K562 (cell line): ENCODE results near the gene DNAH3. TPM values are rescaled to one million over a fixed set of nuclear protein-coding genes. Genes with fewer than 3 reads are reported as not detected.

ENCODE experiments used
- ATAC-seq: fragments of 200-7000 bp; cut with Tn5 transposase; 3 replicates; pipeline ENCODE4 v1.9.1; 2020; ENCODE audit warnings: moderate library complexity
- BruUV-seq: library from RNA; stranded (reverse); fragments of 400-500 nt; replicated peaks from 2 replicates; lab custom pipeline; 2021; lab: Mats Ljungman, UMichigan
- CTCF ChIA-PET: fragments of 300-600 bp; formaldehyde crosslinking; extraction: SDS; loops from one replicate; lab custom pipeline; 2021; ENCODE audit warnings: low intra/inter-chr PET ratio; lab: Yijun Ruan, JAX
- POLR2A ChIA-PET: fragments of 300-600, 350-650 bp; sonication (Branson Sonifier 250); formaldehyde crosslinking; extraction: SDS; loops from one replicate; lab custom pipeline; 2021; ENCODE audit warnings: antibody characterized with exemption, inconsistent platforms; lab: Yijun Ruan, JAX
- DNase-seq, 4 experiments: peaks; one replicate each; pipeline versions ENCODE4 v3.0.0 to v3.0.0-alpha.2; 2011 to 2018; ENCODE audit warnings: low spot score in 3 of 4, mixed read lengths in 3 of 4; ENCODE audit errors: extremely low read depth in 1 of 4
- FAIRE-seq: peaks from 2 replicates; lab custom pipeline; 2011; peaks lifted over from hg19 to GRCh38; lab: Jason Lieb, UNC
- H2AFZ ChIP-seq: 2 replicates; pipeline ENCODE4 v1.6.0; 2011; ENCODE audit warnings: low read depth, low read length, control low read depth, inconsistent platforms
- H3K27ac ChIP-seq: fragments of 200-600 bp; 3 replicates; pipeline ENCODE4 v1.8.0; 2011; ENCODE audit warnings: low read depth, mild to moderate bottlenecking, control low read depth, inconsistent platforms, low read length, moderate library complexity, mixed read lengths; ENCODE audit errors: extremely low read depth
- H3K27me3 ChIP-seq, 2 experiments: fragments of 300-600 bp in 1 of 2; 2 replicates in 1 of 2; 3 replicates in 1 of 2; pipeline versions ENCODE4 v1.6.0 to v1.8.0; 2011; ENCODE audit warnings: inconsistent platforms in 2 of 2, low read length in 2 of 2, mild to moderate bottlenecking in 1 of 2, mixed read lengths in 1 of 2, moderate library complexity in 1 of 2; ENCODE audit not compliant: control insufficient read depth in 2 of 2, insufficient read depth in 2 of 2
- H3K36me3 ChIP-seq: fragments of 300-600 bp; 3 replicates; pipeline ENCODE4 v1.8.0; 2011; ENCODE audit warnings: mild to moderate bottlenecking, low read length, inconsistent platforms; ENCODE audit not compliant: control insufficient read depth, insufficient read depth
- H3K4me1 ChIP-seq, 2 experiments: fragments of 200-600 bp in 1 of 2; replicated peaks in 1 of 2; 2 replicates in 1 of 2; 3 replicates in 1 of 2; pipeline versions ENCODE4 v1.5.1 to v1.8.0; 2011; ENCODE audit warnings: inconsistent platforms in 2 of 2, low read length in 2 of 2, mild to moderate bottlenecking in 1 of 2, mixed read lengths in 1 of 2, moderate library complexity in 1 of 2; ENCODE audit not compliant: control insufficient read depth in 2 of 2, insufficient read depth in 2 of 2
- H3K4me2 ChIP-seq: 2 replicates; pipeline ENCODE4 v1.6.1; 2011; ENCODE audit warnings: low read length, control low read depth, inconsistent platforms, mixed read lengths; ENCODE audit not compliant: insufficient read depth
- H3K4me3 ChIP-seq: fragments of 200-600 bp; sonication (generic), shearing (Covaris generic); 2 replicates; pipeline ENCODE4 v1.5.1; 2016; ENCODE audit warnings: control low read depth, inconsistent platforms
- H3K79me2 ChIP-seq: fragments of 200-600 bp; 3 replicates; pipeline ENCODE4 v1.8.0; 2011; ENCODE audit warnings: low read length, inconsistent platforms; ENCODE audit not compliant: control insufficient read depth, insufficient read depth
- H3K9ac ChIP-seq, 2 experiments: 2 replicates each; pipeline versions ENCODE4 v1.6.0 to v1.6.1; 2011; ENCODE audit warnings: low read depth in 2 of 2, low read length in 2 of 2, control low read depth in 1 of 2, inconsistent platforms in 1 of 2, mild to moderate bottlenecking in 1 of 2, mixed read lengths in 1 of 2; ENCODE audit not compliant: insufficient read depth in 1 of 2
- H3K9me1 ChIP-seq: one replicate; pipeline ENCODE4 v1.6.0; 2011; ENCODE audit warnings: inconsistent platforms, mild to moderate bottlenecking, low read length, moderate library complexity; ENCODE audit not compliant: control insufficient read depth, insufficient read depth
- H3K9me3 ChIP-seq: replicated peaks from 2 replicates; pipeline ENCODE4 v1.5.1; 2011; ENCODE audit warnings: low read depth, low read length, inconsistent platforms; ENCODE audit not compliant: control insufficient read depth, insufficient read depth
- H4K20me1 ChIP-seq: replicated peaks from 2 replicates; pipeline ENCODE4 v1.6.1; 2011; ENCODE audit warnings: low read length, inconsistent platforms, mixed read lengths; ENCODE audit not compliant: control insufficient read depth, insufficient read depth
- E4F1 ChIP-seq: fragments of 250-450 bp; sonication (Bioruptor Pico); IDR thresholded peaks from 2 replicates; pipeline ENCODE4 v1.5.0; 2021; ENCODE audit warnings: mild to moderate bottlenecking, borderline replicate concordance
- GATA2 ChIP-seq: sonication (generic); formaldehyde crosslinking; IDR thresholded peaks from 2 replicates; pipeline ENCODE4 v1.4.0; 2020; ENCODE audit warnings: mild to moderate bottlenecking, missing genetic modification reagents
- HOXB6 ChIP-seq: fragments of 250-450 bp; sonication (Bioruptor Pico); IDR thresholded peaks from 2 replicates; pipeline ENCODE4 v1.5.1; 2022; ENCODE audit warnings: mild to moderate bottlenecking, borderline replicate concordance
- IRF2 ChIP-seq: sonication (generic); formaldehyde crosslinking; IDR thresholded peaks from 2 replicates; pipeline ENCODE4 v1.8.1; 2022; ENCODE audit warnings: mild to moderate bottlenecking, missing genetic modification reagents
- KLF13 ChIP-seq: fragments of 450-650 bp; IDR thresholded peaks from 2 replicates; pipeline ENCODE4 v1.6.1; 2016; ENCODE audit warnings: missing genetic modification characterization, low read depth, mild to moderate bottlenecking, missing compliant biosample characterization, moderate library complexity, borderline replicate concordance
- MTA2 ChIP-seq: fragments of 450-650 bp; IDR thresholded peaks from 2 replicates; pipeline ENCODE4 v1.6.1; 2016; ENCODE audit warnings: low read depth
- RBM25 ChIP-seq: fragments of 200-400 bp; formaldehyde crosslinking; IDR thresholded peaks from 2 replicates; pipeline ENCODE4 v1.6.1; 2018; ENCODE audit warnings: low read length, low read depth, moderate library complexity; ENCODE audit not compliant: severe bottlenecking
- SIN3B ChIP-seq: fragments of 450-650 bp; IDR thresholded peaks from 2 replicates; pipeline ENCODE4 v1.6.1; 2017; ENCODE audit warnings: low read depth, mild to moderate bottlenecking, moderate library complexity
- ZBED1 ChIP-seq: IDR thresholded peaks from 2 replicates; pipeline ENCODE4 v1.6.1; 2014
- ZNF518B ChIP-seq: fragments of 250-450 bp; sonication (Bioruptor Pico); IDR thresholded peaks from 2 replicates; pipeline ENCODE4 v1.5.0; 2021; ENCODE audit warnings: mild to moderate bottlenecking, moderate library complexity
- ZNF766 ChIP-seq: fragments of 200-800 bp; sonication (Bioruptor generic); conservative IDR thresholded peaks from 2 replicates; pipeline ENCODE4 v1.6.1; 2016; ENCODE audit warnings: missing genetic modification characterization, missing compliant biosample characterization
- WGBS: fragments of 100-300 bp; shearing (Covaris generic); methylation state at CpG from one replicate; pipeline ENCODE4 v1.1.6; 2016; ENCODE audit warnings: low coverage, mixed read lengths; ENCODE audit not compliant: insufficient coverage; ENCODE audit errors: missing lambda C conversion rate; 5-methylcytosine and 5-hydroxymethylcytosine counted together
- in situ Hi-C: fragments of 300-500 bp; cut with MboI; formaldehyde crosslinking; loops from 4 replicates; pipeline ENCODE4 v1.15.0; 2018; ENCODE audit warnings: inconsistent platforms, mixed read lengths
- intact Hi-C: fragments of 100-400 bp; cut with micrococcal nuclease; formaldehyde crosslinking; loops from 2 replicates; pipeline ENCODE4 v1.14.2; 2022
- polyA plus RNA-seq, 8 experiments: library from polyadenylated mRNA; depleted of rRNA in 4 of 8; stranded (reverse) in 5 of 8; unstranded in 3 of 8; fragments of >200 nt; fragmentation: Nextera tagmentation in 2 of 8; fragmentation: Illumina TruSeq in 1 of 8; extraction: Ambion mirVana in 2 of 8; extraction: Trizol in 1 of 8; gene quantifications; 2 replicates each; pipeline versions ENCODE4 v1.2.1 to v1.2.3, GENCODE V29; 2011 to 2014; ENCODE audit warnings: inconsistent platforms in 1 of 8, missing spikeins in 1 of 8
- total RNA-seq, 7 experiments: library from RNA; depleted of rRNA in 6 of 7; stranded (reverse); fragments of >200 nt in 6 of 7; fragmentation: Illumina TruSeq in 2 of 7; extraction: Trizol in 2 of 7; gene quantifications; 2 replicates each; pipeline versions ENCODE4 v1.2.1 to v1.2.3, GENCODE V29; 2011 to 2021; ENCODE audit warnings: low replicate concordance in 1 of 7
- TF ChIP-seq, protein P1 (sequence below): fragments of 450-650 bp; formaldehyde crosslinking; IDR thresholded peaks from 2 replicates; pipeline ENCODE4 v1.4.0; 2022; ENCODE audit warnings: missing genetic modification characterization
- TF ChIP-seq, protein P2 (sequence below): fragments of 450-650 bp; IDR thresholded peaks from 2 replicates; pipeline ENCODE4 v1.6.1; 2017; ENCODE audit warnings: mild to moderate bottlenecking, moderate library complexity

Gene DNAH3
- total and polyA plus RNA-seq, 9 of the 15 experiments (the other 6 are each of a cell fraction or from before 2014, with no cell fraction given): 0.32 to 0.84 (median 0.44) TPM

DNA sequence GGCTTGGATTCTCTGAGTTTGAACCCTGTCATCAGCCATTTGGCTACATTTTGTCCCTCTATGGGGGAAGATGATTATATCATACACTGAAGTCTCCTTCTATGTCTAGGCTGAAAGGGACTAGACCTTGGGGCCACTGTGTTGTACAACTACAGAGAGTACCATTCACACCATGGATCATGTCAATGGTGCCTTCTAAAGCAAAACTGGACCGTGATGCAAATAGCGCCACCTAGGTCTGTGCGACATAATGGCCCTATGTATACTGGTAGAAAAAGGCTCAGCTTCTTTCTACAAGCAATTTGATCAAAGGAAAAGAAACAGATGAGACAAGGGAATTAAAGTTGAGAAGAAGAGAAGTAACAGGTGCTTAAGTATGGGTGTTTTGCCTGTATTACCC, 149.4 kb downstream of the DNAH3 start (continued):
- TF ChIP-seq IRF2 (CRISPR knock-in tag) (no peak), SIN3B (no peak)
- TF ChIP-seq, protein P1, sequence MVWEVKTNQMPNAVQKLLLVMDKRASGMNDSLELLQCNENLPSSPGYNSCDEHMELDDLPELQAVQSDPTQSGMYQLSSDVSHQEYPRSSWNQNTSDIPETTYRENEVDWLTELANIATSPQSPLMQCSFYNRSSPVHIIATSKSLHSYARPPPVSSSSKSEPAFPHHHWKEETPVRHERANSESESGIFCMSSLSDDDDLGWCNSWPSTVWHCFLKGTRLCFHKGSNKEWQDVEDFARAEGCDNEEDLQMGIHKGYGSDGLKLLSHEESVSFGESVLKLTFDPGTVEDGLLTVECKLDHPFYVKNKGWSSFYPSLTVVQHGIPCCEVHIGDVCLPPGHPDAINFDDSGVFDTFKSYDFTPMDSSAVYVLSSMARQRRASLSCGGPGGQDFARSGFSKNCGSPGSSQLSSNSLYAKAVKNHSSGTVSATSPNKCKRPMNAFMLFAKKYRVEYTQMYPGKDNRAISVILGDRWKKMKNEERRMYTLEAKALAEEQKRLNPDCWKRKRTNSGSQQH (CRISPR knock-in tag): no peak

GRCh38 chr16:20997147-20997546, 153.5 kb downstream of the DNAH3 start:
- no peak overlapping the region for H3K4me2 ChIP-seq
- H2AFZ ChIP-seq: no peak overlapping the region
- H3K9me1 ChIP-seq: no peaks in the 10 kb centered on the region
- intact Hi-C loops: no loop called here
- no peaks in the 10 kb centered on the region for H3K4me1 ChIP-seq
- H4K20me1 ChIP-seq: no peaks in the 10 kb centered on the region
- ChIA-PET CTCF (no interaction called here), POLR2A (no interaction called here)
- no peak overlapping the region for H3K27ac ChIP-seq
- H3K9me3 ChIP-seq: no peaks in the 10 kb centered on the region
- H3K79me2 ChIP-seq: no peaks in the 10 kb centered on the region
- FAIRE-seq: no peak
- in situ Hi-C loops: no loop called here
- H3K4me3 ChIP-seq: no peak overlapping the region
- no peak overlapping the region for H3K9ac ChIP-seq
- whole genome bisulfite sequencing: 2% methylated on average over 5 of the region's 5 CpGs
- H3K36me3 ChIP-seq: no peaks in the 10 kb centered on the region
- no peak for ATAC-seq
- peaks cover 26 to 33% of the 10 kb centered on the region in 2 experiments for H3K27me3 ChIP-seq
- DNase-seq: no peak
- no TSS peak for BruUV-seq
- TF ChIP-seq E4F1 (CRISPR knock-in tag) (no peak), GATA2 (no peak), ZNF518B (CRISPR knock-in tag) (no peak), MTA2 (no peak), ZBED1 (no peak), ZNF766 (no peak), KLF13 (no peak), RBM25 (no peak), HOXB6 (CRISPR knock-in tag) (no peak)
- TF ChIP-seq, protein P2, sequence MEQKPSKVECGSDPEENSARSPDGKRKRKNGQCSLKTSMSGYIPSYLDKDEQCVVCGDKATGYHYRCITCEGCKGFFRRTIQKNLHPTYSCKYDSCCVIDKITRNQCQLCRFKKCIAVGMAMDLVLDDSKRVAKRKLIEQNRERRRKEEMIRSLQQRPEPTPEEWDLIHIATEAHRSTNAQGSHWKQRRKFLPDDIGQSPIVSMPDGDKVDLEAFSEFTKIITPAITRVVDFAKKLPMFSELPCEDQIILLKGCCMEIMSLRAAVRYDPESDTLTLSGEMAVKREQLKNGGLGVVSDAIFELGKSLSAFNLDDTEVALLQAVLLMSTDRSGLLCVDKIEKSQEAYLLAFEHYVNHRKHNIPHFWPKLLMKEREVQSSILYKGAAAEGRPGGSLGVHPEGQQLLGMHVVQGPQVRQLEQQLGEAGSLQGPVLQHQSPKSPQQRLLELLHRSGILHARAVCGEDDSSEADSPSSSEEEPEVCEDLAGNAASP: no peak
